ENCODE data around the gene USF1. TPM values are rescaled to one million over a fixed set of nuclear protein-coding genes. Genes with fewer than 3 reads are reported as not detected.

Gene USF1
- 81.8 TPM for total RNA-seq
- long read RNA-seq, transcript USF1-203 (11 exons, 1,807 nt), result major isoform, 20 of 55 reads
- long read RNA-seq, transcript USF1-205 (11 exons, 1,092 nt), result minor isoform, 13 of 55 reads
- long read RNA-seq, partial matches to known transcripts, result 6 of 55 reads
- long read RNA-seq, other reads (novel, unspliced or antisense), result 14 of 55 reads

GRCh38 chr1:161045736-161046604, at the start of gene USF1:
Gene USF1, minus strand, starts transcription at chr1:161045977. Its CDS starts 2,702 bp downstream, at chr1:161043275.
- peaks cover 43% of the 10 kb centered on the region for H3K36me3 ChIP-seq
- H3K9me3 ChIP-seq, result no peaks in the 10 kb centered on the region
- no peaks in the 10 kb centered on the region for H3K27me3 ChIP-seq (ENCODE audit: low read depth)
- H3K4me3 ChIP-seq, result peak within 1 kb of the TSS; percentile 95
- peak; percentile 92 for DNase-seq
- peak within 1 kb of the TSS; percentile 98 for H3K27ac ChIP-seq
- ATAC-seq, result peak; percentile 95 to 97
- peaks cover 33% of the 10 kb centered on the region for H3K4me1 ChIP-seq
- TF ChIP-seq, protein P1, sequence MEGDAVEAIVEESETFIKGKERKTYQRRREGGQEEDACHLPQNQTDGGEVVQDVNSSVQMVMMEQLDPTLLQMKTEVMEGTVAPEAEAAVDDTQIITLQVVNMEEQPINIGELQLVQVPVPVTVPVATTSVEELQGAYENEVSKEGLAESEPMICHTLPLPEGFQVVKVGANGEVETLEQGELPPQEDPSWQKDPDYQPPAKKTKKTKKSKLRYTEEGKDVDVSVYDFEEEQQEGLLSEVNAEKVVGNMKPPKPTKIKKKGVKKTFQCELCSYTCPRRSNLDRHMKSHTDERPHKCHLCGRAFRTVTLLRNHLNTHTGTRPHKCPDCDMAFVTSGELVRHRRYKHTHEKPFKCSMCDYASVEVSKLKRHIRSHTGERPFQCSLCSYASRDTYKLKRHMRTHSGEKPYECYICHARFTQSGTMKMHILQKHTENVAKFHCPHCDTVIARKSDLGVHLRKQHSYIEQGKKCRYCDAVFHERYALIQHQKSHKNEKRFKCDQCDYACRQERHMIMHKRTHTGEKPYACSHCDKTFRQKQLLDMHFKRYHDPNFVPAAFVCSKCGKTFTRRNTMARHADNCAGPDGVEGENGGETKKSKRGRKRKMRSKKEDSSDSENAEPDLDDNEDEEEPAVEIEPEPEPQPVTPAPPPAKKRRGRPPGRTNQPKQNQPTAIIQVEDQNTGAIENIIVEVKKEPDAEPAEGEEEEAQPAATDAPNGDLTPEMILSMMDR (IDR thresholded peaks at IDR 0.05), result no peak
- intact Hi-C loops (cut with DNase I), result no loop called here

DNA sequence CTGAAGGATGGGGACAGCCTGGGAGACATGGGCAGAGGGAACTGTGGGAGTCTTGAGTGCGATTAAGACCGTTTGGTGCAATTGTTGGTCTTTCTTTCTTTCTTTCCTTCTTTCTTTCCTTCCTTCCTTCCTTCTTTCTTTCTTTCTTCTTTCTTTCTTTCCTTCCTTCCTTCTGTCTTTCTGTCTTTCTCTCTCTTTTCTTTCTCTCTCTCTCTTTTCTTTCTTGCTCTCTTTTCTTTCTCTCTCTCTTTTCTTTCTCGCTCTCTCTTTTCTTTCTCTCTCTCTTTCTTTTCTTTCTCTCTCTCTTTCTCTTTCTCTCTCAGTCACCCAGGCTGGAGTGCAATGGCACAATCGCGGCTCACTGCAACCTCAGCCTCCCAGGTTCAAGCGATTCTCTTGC, 49.5 kb upstream of the USF1 start:
- intact Hi-C loops (cut with DNase I), result no loop called here
- no peaks in the 10 kb centered on the region for H3K27me3 ChIP-seq (ENCODE audit: low read depth)

DNA sequence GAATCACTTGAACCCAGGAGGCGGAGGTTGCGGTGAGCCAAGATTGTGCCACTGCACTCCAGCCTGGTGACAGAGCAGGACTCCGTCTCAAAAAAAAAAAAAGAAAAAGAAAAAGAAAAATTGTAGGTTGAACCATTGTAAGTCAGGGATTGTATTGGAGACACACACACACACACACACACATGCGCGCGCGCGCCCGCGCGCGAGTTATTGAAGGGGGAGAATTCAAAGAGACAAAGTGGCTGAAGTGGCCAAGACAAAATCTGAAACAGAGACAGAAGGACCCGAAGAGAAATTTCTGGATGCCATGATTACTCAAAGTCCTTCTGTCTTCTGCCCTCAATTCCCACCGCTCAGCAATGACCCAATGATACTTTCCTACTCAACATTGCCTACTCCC, 48.7 kb upstream of the USF1 start:
- Histone ChIP-seq H3K27me3 (ENCODE audit: low read depth) (no peaks in the 10 kb centered on the region), H3K36me3 (peaks cover 2% of the 10 kb centered on the region), H3K4me1 (peaks cover 34% of the 10 kb centered on the region), H3K27ac (no peak overlapping the region), H3K9me3 (no peaks in the 10 kb centered on the region), H3K4me3 (no peak overlapping the region)
- TF ChIP-seq, protein P1 (IDR thresholded peaks at IDR 0.05), result no peak
- ATAC-seq, result no peak
- no peak for DNase-seq
- intact Hi-C loops (cut with DNase I), result no loop called here

More for the DNA sequence above, 49.5 kb upstream of the USF1 start:
- Histone ChIP-seq H3K27ac (no peak overlapping the region), H3K9me3 (no peaks in the 10 kb centered on the region), H3K4me3 (no peak overlapping the region), H3K36me3 (peaks cover 9% of the 10 kb centered on the region), H3K4me1 (peaks cover 31% of the 10 kb centered on the region)
- TF ChIP-seq, protein P1 (IDR thresholded peaks at IDR 0.05), result no peak
- ATAC-seq, result no peak
- no peak for DNase-seq

- Histone ChIP-seq H3K36me3 (no peaks in the 10 kb centered on the region), H3K9me3 (no peaks in the 10 kb centered on the region), H3K27ac (no peak overlapping the region), H3K4me3 (no peak overlapping the region), H3K27me3 (ENCODE audit: low read depth) (no peaks in the 10 kb centered on the region), H3K4me1 (peaks cover 24% of the 10 kb centered on the region)
- no peak for ATAC-seq
- intact Hi-C loops (cut with DNase I), result no loop called here
- TF ChIP-seq, protein P1 (IDR thresholded peaks at IDR 0.05), result no peak
- no peak for DNase-seq
Measured at GRCh38 chr1:161092621-161093028, 46.8 kb upstream of the USF1 start.

GRCh38 chr1:161091796-161092507, 46.2 kb upstream of the USF1 start:
- TF ChIP-seq, protein P1 (IDR thresholded peaks at IDR 0.05), result no peak
- intact Hi-C loops (cut with DNase I), result no loop called here
- Histone ChIP-seq H3K9me3 (no peaks in the 10 kb centered on the region), H3K36me3 (no peaks in the 10 kb centered on the region), H3K4me1 (peaks cover 19% of the 10 kb centered on the region), H3K27me3 (ENCODE audit: low read depth) (no peaks in the 10 kb centered on the region), H3K4me3 (no peak overlapping the region), H3K27ac (no peak overlapping the region)
- ATAC-seq, result no peak
- no peak for DNase-seq
